Glutamatergic neuron (in vitro differentiated cells): Measurements from ENCODE around the gene ERMARD. TPM values are rescaled to one million over a fixed set of nuclear protein-coding genes. Genes with fewer than 3 reads are reported as not detected.

Experiments
- DNase-seq: peaks from one replicate; pipeline ENCODE4 v3.0.0; 2022
- H3K27ac Mint-ChIP-seq: one replicate; pipeline ENCODE4 v1.8.0; 2020; ENCODE audit warnings: mild to moderate bottlenecking, mixed read lengths, inconsistent platforms; ENCODE audit not compliant: unreplicated experiment
- H3K27me3 Mint-ChIP-seq: one replicate; pipeline ENCODE4 v1.8.0; 2020; ENCODE audit warnings: mild to moderate bottlenecking, moderate library complexity, mixed read lengths, inconsistent platforms; ENCODE audit not compliant: unreplicated experiment
- H3K36me3 Mint-ChIP-seq: one replicate; pipeline ENCODE4 v1.8.0; 2020; ENCODE audit warnings: mild to moderate bottlenecking, mixed read lengths, inconsistent platforms; ENCODE audit not compliant: unreplicated experiment
- H3K4me1 Mint-ChIP-seq: one replicate; pipeline ENCODE4 v1.8.0; 2020; ENCODE audit warnings: mild to moderate bottlenecking, low read depth, mixed read lengths, inconsistent platforms; ENCODE audit not compliant: unreplicated experiment
- H3K4me3 Mint-ChIP-seq: one replicate; pipeline ENCODE4 v1.8.0; 2020; ENCODE audit warnings: mild to moderate bottlenecking, mixed read lengths, inconsistent platforms; ENCODE audit not compliant: unreplicated experiment
- H3K9me3 Mint-ChIP-seq: one replicate; pipeline ENCODE4 v1.8.0; 2020; ENCODE audit warnings: mild to moderate bottlenecking, moderate library complexity, mixed read lengths, inconsistent platforms; ENCODE audit not compliant: unreplicated experiment
- CTCF ChIP-seq: fragments of 200-600 bp; sonication (generic); IDR thresholded peaks from one replicate; pipeline ENCODE4 v1.5.0; 2021; ENCODE audit not compliant: partially characterized antibody, unreplicated experiment
- total RNA-seq: library from RNA; stranded (reverse); fragmentation: NEBNext Ultra II Directional; extraction: Animal tissue kit (Norgen Biotek cat#: 25700); gene quantifications from one replicate; pipeline ENCODE4 v1.2.1, GENCODE V29; 2021; ENCODE audit not compliant: unreplicated experiment

ERMARD gene
- total RNA-seq, 1 donor from 2014 or later, result 15.2 TPM

GRCh38 chr6:169800668-169801395 lies 49.4 kb downstream of the ERMARD start:
- Mint-ChIP-seq H3K27ac (no peak overlapping the region), H3K4me1 (peaks cover 23% of the 10 kb centered on the region), H3K4me3 (peak overlapping the region; percentile 2), H3K9me3 (peaks cover 21% of the 10 kb centered on the region), H3K36me3 (peaks cover 28% of the 10 kb centered on the region), H3K27me3 (peaks cover 16% of the 10 kb centered on the region)
- DNase-seq, result peak; percentile 47
- no peak for TF ChIP-seq CTCF

GRCh38 chr6:169801396-169802160 lies 50.2 kb downstream of the ERMARD start:
- no peak for DNase-seq
- peaks cover 28% of the 10 kb centered on the region for H3K36me3 Mint-ChIP-seq
- H3K27ac Mint-ChIP-seq, result no peak overlapping the region
- H3K4me1 Mint-ChIP-seq, result peaks cover 23% of the 10 kb centered on the region
- no peak for TF ChIP-seq CTCF
- no peak overlapping the region for H3K4me3 Mint-ChIP-seq
- H3K9me3 Mint-ChIP-seq, result peaks cover 24% of the 10 kb centered on the region
- peaks cover 17% of the 10 kb centered on the region for H3K27me3 Mint-ChIP-seq

GRCh38 chr6:169802790-169803189 lies 51.4 kb downstream of the ERMARD start:
- Mint-ChIP-seq H3K9me3 (peaks cover 23% of the 10 kb centered on the region), H3K27me3 (peaks cover 26% of the 10 kb centered on the region), H3K36me3 (peaks cover 30% of the 10 kb centered on the region), H3K4me3 (no peak overlapping the region), H3K27ac (no peak overlapping the region), H3K4me1 (peaks cover 23% of the 10 kb centered on the region)
- no peak for DNase-seq
- TF ChIP-seq CTCF, result no peak

- peaks cover 30% of the 10 kb centered on the region for H3K36me3 Mint-ChIP-seq
- peaks cover 26% of the 10 kb centered on the region for H3K27me3 Mint-ChIP-seq
- no peak for TF ChIP-seq CTCF
- no peak overlapping the region for H3K4me3 Mint-ChIP-seq
- H3K9me3 Mint-ChIP-seq, result peaks cover 23% of the 10 kb centered on the region
- DNase-seq, result no peak
- peaks cover 21% of the 10 kb centered on the region for H3K4me1 Mint-ChIP-seq
- H3K27ac Mint-ChIP-seq, result no peak overlapping the region
Observed at GRCh38 chr6:169803271-169803811, 51.9 kb downstream of the ERMARD start.
